Hepatic stellate cell (primary cell): ENCODE data around the gene TNNI3K.
A peak's percentile ranks its signal among the peaks of the same experiment; 100 is the strongest.

Experiments used
- DNase-seq: peaks from one replicate; pipeline ENCODE4 v3.0.0; 2011; ENCODE audit warnings: low spot score

Gene TNNI3K

DNA sequence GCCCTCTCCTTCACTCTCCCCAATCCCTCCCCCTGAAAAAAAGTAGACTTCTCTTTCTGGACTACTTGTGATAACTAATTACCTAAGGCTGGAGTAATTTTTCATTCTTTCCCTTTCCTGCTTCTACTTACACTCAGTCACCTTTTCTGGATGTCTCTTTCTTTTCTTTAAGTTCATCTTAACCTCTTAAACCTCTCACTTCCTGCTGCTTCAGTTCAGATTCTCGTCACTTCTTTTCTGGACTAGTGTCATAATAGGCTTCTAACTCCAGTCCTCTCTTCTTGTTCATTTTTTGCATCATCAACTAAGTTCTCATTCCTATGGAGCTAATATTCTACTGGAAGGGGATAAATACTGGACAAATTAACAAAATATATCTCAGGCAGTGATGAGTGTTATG lies 201.8 kb downstream of the TNNI3K start:
- no peak for DNase-seq

DNA sequence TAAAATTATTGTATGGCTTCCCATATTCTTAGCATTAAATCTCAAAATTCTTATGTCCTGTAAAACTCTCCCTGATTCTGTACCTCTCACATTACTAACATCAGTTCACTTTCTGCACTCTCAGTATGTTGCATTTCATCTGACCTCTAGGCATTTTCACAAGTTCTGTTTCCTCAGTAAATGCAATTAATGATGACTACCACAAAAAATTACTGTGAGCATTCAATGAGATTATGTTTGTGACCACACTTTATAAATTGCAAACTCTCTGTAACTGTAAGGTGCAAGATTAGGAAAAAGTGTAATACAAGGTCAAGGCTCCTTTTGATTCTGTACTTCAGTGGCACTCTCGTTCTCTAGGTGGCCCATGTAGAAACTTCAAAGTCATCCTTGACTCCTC lies 216.8 kb downstream of the TNNI3K start:
- no peak for DNase-seq

DNA sequence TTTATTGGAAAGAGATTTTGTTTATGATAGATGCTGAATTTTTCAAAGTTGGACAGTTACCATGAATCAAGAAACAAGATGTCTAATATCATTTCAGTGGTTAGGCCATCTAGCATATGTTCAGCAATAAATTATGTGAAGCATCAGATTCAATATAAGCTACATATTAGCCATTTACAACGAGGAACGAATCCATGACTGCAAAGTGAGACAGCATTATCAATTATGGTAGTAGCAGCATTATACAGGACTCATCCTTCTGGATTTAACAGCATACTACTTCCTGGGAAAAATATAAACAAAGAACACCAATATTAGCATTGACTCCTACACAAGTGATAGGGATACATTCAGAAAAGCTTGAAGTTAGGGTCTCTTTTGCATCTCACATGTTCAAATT lies 218.1 kb downstream of the TNNI3K start:
- DNase-seq, result no peak

DNA sequence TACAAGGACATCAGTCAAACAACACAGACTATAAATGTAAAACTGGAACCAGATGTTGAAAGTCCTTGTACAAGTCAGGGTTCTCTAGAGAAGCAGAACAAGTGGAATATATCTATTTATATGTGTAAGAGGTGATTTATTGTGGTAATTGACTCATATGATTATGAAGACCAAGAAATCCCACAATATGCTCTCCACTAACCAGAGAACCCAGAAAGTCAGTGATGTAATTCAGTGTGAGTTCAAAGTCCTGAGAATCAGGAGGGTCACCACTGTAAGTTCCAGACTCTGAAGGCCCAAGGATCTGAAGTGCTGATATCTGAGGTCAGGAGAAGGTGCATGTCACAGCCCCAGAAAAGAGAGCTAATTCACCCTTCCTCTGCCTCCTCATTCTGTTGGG lies 220.2 kb downstream of the TNNI3K start:
- DNase-seq, result no peak

DNA sequence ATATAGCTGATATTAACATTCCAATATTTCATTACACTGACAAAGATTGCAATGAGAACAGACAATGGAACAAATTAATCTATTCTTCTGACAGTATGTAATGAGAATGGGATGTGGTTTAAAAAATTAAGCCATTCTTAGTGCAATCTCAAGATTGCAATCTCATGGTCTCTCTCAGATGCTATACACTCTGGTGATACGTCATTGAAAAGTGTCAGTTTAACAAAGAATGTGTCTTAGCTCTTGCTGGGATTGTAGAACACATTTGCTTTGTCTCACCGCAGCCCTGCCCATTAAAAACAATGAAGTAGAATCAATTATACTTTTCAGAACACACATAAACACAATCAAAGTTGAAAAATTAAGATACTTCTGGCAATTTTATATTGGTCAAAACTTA lies 222.1 kb downstream of the TNNI3K start:
- no peak for DNase-seq

DNA sequence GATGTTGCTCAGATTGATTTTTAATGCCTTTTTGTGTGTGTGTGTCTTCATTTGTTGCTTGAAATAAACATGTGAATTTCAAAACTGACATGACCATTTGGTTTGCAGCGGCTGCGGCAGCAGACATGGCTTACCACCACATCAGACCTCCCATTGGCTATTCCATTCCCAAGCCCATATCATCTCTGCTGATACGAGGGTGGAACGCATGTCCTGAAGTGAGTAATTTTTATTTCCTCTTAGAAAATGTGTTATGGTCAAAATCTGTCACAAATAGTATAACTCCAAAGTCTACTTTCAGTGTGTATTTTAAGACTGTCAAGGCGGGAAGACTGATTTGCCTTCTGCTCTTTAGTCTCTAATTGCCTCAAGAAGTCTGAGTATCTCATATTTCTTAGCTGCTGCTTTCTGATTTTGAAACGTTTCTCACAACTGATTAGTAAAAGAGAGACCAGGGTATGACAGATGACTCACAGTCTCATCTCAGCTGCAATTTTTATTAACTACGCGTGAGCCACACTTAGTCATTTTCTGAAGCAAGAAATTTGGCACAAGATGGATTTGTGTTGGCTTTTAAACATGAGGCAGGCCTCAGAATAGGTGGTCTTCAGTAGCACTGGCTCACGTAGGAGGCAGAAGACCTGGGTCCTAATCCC lies 228.3 kb downstream of the TNNI3K start:
- DNase-seq, result no peak

DNA sequence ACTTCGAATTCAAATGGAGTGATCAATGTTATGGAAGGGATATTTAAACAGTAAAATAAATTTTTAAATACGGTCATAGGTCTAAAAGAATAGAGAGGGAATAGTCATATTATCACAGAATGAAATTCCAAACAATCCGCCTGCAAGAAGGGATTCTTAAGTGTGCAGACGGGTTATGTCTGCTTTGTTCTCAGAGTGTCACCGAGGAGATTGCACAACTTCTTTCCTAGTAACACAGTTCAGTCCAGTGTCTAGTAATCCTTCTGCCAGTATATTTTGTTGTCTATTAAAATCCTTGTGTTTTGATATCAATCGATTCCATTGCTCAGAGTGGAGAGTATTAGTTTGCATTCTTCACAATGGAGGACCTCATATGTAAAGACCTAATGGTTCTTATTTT lies 228.8 kb downstream of the TNNI3K start:
- DNase-seq, result no peak

DNA sequence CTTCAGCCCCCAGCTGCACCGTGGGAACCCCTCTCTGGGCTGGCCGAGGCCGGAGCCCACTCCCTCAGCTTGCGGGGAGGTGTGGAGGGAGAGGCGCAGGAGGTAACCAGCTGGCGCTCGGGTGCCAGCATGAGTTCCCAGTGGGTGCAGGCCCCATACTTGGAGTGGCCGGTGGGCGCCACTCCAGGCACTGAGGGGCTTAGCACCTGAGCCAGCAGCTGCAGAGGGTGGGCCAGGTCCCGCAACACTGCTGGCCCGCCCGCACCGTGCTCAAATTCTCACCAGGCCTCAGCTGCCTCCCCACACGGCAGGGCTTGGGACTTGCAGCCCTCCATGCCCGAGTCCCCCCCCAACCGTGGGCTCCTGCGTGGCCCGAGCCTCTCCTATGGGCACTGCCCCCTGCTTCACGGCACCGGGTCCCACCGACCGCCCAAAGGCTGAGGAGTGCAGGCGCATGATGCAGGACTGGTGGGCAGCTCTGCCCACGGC lies 230.1 kb downstream of the TNNI3K start:
- DNase-seq, result no peak

DNA sequence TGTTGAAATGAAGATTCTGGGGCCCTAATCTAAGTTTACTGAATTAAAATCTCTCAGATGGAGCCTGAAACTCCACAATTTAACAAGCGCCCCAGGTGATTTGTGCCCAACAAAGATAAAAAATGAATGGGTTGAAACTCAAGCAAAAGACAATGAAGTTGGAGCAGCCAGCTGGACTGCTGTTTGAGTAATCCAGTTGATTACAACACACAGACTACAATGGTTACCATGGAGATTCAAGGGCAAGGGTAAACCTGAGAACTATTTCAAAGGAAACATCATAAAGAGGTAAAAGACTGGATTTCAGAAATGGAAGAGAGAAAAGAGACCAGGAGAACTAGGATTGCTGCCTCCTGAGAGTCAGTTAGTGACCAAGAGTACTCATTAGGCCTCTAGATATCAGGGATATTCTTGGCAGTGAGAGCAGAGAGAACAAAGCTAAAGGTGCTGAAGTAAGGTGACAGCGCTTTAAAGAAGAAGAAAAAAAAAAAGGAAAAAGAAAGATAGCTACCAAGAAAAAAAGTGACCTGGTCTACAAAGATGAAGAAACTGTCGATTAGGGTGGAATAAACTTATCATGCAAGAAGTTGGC lies 232.7 kb downstream of the TNNI3K start:
- DNase-seq, result no peak

DNA sequence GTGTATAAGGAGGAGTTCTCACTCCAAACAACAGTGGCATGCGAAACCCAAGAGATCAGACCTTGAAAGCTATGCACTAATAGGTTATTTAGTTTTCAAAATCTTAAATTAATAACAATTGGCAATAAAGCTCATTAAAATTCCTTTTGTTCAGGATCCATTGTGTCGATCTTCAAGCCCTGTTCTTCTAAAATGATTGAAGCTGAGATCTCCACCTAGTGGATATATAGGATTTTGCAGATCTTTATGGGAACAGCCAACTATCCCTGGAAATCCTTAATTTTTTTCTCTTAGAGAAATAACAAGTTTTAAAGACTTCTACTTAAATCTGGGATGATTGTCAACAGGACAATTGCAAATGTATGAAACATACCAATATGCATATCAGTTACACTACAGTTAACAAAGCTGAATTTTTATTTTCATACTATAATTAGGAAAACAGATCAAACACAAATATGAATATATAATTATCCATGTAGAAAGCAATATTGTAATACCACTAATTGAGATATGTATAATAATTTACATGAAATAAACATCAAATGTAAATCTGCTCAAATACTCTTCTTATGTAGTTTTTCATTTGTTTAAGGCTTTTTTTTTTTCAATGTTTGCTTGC lies 233.9 kb downstream of the TNNI3K start:
- peak; percentile 36 for DNase-seq

DNA sequence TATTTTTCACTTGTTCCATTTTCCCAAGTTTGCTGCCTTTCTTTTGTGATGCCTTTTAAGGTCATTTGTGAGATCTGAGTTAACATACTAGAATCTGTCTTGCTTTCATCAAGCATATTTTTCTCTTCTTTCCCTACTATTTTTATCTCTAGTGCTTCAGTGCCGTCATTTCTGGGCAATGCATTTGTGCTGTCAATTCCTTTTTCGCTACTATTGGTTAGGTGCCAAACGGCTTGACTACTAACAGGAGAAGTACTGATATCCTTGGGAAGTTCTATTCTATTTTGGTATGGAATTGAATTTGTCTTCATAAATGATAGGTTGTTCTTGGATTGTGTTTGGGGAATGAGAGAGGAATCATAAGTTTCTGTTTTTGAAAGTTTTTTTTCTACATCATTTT lies 235.1 kb downstream of the TNNI3K start:
- no peak for DNase-seq

DNA sequence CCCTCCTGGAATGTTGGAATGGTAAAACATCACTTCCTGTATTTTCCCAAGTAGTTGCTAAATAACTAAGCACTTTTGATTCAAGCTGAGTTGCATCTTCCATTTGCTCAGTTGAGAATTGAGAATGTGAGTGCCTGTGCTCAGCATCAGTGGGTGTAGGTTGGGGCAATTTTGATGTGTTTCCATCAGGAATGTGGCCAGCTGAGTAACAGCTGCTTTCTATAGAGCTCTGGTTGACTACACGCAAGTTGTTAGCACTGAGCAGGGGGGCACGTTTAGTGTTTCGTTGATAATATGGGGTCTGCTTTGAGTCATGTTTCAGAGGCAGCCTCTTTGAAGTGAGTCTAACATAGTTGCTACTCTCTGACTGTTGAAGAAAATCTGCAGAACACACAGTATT lies 235.7 kb downstream of the TNNI3K start:
- DNase-seq, result no peak

DNA sequence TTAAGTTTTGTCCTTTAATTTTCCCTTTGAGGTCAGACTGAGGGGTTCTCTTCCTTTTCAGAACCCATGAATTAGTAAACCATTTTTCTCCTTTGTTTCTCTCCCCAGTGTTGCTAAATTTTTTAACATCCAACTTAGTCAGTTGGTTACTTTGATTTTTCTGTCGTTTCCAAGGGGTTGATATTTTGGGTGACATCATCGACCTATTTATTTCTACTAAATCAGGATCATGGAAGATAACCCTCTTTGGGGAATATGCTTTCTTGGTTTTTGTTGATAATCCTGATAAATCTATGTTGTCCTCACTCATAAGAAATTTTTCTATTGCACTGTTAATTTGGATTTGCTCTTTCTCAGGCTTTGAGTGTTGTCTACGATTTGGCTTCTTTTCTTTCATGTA lies 236.3 kb downstream of the TNNI3K start:
- DNase-seq, result no peak

DNA sequence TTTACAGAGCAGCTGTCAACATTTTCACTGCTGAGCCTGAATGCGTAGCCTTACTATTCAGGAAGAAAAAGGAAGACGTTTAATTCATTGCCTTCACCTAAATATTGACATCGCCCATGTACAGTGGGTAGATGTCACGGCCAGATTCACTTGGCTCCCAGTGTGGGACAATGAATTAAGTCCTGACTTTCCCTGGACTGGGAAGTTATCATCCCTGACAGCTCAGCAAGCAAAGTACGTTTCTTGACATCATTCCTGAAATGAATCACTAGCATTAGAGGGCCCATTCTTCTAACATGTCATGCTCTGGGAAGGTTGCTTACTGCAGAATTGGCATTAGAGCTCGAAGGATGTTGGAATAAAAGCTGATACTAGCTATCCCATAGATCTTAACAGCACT lies 239.4 kb downstream of the TNNI3K start:
- no peak for DNase-seq

DNA sequence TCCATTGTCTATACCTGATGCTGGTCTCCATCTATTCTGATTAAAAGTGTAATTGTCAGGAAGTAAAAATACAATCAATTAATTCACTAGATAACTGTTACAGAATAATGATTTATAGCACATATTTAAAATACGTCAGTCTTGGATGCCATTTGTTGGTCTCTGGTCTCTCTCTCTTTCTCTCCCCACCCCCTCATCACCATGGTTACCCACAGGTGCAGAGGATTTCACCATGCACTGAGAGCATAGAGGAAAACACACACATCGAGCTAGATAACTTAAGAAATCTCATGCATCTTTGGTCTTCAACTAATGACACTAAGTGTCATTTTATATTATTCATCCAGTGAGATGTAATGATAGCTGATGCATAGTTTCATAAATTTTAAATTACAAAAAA lies 243.8 kb downstream of the TNNI3K start:
- no peak for DNase-seq

DNA sequence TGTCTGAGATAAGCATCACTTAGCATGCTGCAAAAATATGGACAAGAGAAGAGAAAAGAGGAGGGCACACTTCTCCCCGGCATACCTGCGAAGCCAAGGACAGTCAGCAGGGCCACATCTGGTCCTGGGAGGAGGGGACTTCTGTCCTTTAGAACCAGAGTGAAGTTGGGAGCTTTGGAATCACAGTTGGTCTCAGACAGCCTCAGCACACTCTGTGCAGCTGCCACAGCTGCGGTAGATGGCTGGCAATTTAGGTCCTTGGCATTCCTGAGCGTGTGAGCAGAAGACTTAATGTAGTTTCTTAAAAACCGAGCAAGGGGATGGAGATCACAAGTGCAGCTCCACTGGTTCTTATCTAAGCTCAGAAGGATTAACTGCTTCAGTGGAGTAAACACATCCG lies 244.9 kb downstream of the TNNI3K start:
- DNase-seq, result no peak

DNA sequence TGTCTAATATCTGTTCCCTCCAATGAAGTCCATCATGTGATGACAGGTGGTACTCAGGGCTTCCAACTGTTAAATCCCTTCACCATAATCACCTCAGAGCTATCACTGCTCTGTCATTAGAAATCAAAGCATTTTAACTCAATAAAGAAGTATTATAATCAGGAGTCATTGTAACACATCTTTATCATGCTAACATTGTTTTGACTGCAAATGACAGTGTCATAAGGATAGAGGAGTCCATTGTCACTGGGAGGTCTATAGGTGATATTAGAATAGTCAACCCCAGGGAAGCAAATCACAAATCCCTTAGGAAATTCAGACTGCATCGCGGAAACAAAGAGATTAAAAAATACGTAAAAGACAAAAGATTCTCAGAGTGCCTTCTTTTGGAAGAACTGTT lies 246.4 kb downstream of the TNNI3K start:
- no peak for DNase-seq

DNA sequence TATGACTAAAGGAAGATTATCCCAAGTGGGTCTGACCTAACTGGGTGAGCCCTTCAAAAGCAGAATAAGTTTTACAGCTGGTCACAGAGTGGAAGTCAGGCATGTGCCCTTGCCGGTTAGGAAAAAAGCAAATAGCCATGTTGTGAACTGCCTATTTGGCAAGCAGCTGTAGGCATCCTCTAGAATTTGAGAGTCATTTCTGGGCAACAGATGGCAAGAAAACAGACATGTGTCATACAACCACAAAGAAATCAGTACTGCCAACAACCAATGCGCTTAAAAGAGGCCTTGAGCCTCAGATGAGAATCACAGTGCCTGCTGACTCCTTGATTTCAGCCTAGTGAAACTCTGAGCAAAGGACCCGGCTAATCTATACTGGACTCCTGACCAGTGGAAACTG lies 250.4 kb downstream of the TNNI3K start:
- no peak for DNase-seq

DNA sequence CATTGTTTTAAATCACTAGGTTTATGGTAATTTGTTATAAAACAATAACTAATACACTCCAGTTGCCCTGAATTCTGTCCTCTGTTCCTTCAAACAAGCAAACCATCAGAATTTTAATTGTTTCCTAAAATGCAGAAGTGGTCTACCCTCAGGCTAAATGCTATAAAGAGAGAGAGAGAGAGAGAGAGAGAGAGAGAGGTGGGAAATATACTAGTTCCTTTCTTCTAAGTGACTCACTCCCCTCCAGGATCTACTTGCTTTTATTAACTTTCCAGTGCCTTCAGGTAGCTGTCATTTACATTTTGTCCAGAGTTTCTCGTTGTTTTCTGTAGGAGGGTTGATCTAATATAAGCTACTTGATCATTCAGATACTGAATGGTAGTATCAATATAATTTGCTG lies 250.8 kb downstream of the TNNI3K start:
- no peak for DNase-seq

DNA sequence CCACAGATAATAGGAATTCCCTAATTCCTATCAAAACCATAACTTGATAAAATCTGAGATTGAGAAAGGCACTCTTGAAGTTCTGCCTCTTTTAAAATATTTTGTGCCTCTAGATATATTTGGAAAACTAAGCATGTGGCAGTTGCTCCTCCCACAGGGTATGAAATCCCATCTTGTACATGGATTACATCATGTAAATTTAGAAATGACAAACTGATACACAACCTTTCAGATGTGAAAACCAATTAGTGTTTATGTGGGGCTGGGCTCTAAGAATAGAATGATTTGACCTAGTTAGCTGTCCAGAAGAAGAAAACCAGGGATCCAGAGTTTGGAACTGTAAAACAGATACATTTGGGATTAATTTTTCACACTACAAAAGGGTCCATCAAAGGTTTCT lies 261.5 kb downstream of the TNNI3K start:
- DNase-seq, result no peak

DNA sequence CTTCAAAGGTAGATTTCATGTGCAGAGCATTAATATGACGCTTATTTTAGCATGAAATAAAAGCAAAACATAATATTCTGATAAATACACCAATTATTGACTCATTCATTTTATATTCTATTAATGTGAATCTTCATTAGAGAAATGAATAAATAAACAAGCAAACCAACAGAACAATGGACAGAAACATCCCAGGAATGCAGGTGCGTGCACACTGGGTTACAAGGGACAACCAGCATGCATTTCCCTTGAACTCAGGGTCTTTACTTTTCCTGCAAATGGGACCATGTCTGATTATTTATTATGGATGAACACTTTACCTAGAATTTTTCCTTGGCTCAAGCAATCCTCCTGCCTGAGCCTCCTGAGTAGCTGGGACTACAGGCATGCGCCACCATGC lies 263.7 kb downstream of the TNNI3K start:
- no peak for DNase-seq

DNA sequence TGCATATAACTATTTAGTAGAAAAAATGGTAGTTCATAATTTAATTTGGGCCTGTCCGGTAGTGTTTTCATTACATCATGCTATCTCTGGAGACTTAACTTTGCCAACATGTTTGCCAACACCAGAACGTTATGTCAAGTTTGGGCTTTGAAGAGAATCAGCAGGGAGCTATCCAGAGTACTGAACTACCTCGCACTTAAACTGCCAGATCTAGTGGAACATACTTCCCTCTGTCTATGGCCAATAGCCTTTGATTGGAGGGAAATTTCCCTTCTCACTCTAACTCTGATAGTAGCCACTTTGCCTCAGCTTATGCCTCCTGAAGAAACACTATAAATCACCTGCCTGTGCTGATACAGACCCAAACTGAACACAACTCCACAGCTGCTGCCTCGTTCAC lies 267.2 kb downstream of the TNNI3K start:
- DNase-seq, result peak; percentile 8

DNA sequence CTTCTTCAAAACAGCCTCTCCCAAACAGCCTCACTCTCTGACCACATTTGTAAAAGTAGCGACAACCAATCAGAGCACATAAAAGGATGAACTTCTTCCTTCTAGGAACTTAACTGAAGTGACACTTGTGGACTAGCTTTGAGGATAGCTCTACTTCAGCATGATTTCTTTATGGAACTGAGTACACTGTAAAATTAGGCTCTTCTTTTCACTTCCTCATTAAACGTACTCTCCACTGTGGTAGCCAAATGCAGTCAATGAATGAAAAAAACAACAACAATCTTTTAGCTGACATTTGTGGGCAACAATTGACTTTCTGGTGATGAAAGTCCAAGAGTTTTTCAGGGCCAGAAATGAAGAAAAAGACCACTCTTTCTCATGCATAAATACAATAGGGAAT lies 267.7 kb downstream of the TNNI3K start:
- DNase-seq, result no peak
